K562 (cell line): ENCODE measurements around the gene FAM24A. TPM values are rescaled to one million over a fixed set of nuclear protein-coding genes. Genes with fewer than 3 reads are reported as not detected.

ENCODE experiments used
- ARID3B ChIP-seq: fragments of 250-450 bp; sonication (Bioruptor Pico); IDR thresholded peaks from 2 replicates; pipeline ENCODE4 v1.4.0; 2020; ENCODE audit warnings: borderline replicate concordance
- CREB3 ChIP-seq: fragments of 450-650 bp; conservative IDR thresholded peaks from 2 replicates; pipeline ENCODE4 v1.6.1; 2016; ENCODE audit warnings: missing genetic modification characterization, low read depth, mild to moderate bottlenecking, missing compliant biosample characterization, moderate library complexity
- ILK ChIP-seq: fragments of 450-650 bp; IDR thresholded peaks from 2 replicates; pipeline ENCODE4 v1.6.1; 2016; ENCODE audit warnings: missing genetic modification characterization, low read depth, mild to moderate bottlenecking, missing compliant biosample characterization, moderate library complexity, borderline replicate concordance
- KAT7 ChIP-seq: sonication (generic); formaldehyde crosslinking; IDR thresholded peaks from 2 replicates; pipeline ENCODE4 v1.8.0; 2022; ENCODE audit warnings: missing genetic modification reagents, mild to moderate bottlenecking, borderline replicate concordance
- ZBTB40 ChIP-seq, 2 experiments: fragments of 450-650 bp in 1 of 2; sonication (generic) in 1 of 2; formaldehyde crosslinking in 1 of 2; IDR thresholded peaks; 2 replicates each; pipeline versions ENCODE4 v1.7.1 to v1.9.0; 2016 to 2022; ENCODE audit warnings: inconsistent platforms in 1 of 2, mild to moderate bottlenecking in 1 of 2, missing genetic modification reagents in 1 of 2
- ZNF263 ChIP-seq: sonication (generic); formaldehyde crosslinking; IDR thresholded peaks from 2 replicates; pipeline ENCODE4 v1.8.0; 2022; ENCODE audit warnings: mild to moderate bottlenecking, missing genetic modification reagents, borderline replicate concordance
- ZNF280B ChIP-seq: fragments of 250-450 bp; sonication (Bioruptor Pico); IDR thresholded peaks from 2 replicates; pipeline ENCODE4 v1.5.1; 2021; ENCODE audit warnings: mild to moderate bottlenecking
- ZNF449 ChIP-seq: fragments of 250-450 bp; sonication (Bioruptor Pico); IDR thresholded peaks from 2 replicates; pipeline ENCODE4 v1.8.0; 2022; ENCODE audit warnings: moderate library complexity, mild to moderate bottlenecking, inconsistent platforms
- ZNF699 ChIP-seq: fragments of 250-450 bp; sonication (Bioruptor Pico); IDR thresholded peaks from 2 replicates; pipeline ENCODE4 v1.8.0; 2021; ENCODE audit warnings: mild to moderate bottlenecking, moderate library complexity; ENCODE audit not compliant: insufficient replicate concordance
- polyA plus RNA-seq, 8 experiments: library from polyadenylated mRNA; depleted of rRNA in 4 of 8; stranded (reverse) in 5 of 8; unstranded in 3 of 8; fragments of >200 nt; fragmentation: Nextera tagmentation in 2 of 8; fragmentation: Illumina TruSeq in 1 of 8; extraction: Ambion mirVana in 2 of 8; extraction: Trizol in 1 of 8; gene quantifications; 2 replicates each; pipeline versions ENCODE4 v1.2.1 to v1.2.3, GENCODE V29; 2011 to 2014; ENCODE audit warnings: inconsistent platforms in 1 of 8, missing spikeins in 1 of 8
- total RNA-seq, 7 experiments: library from RNA; depleted of rRNA in 6 of 7; stranded (reverse); fragments of >200 nt in 6 of 7; fragmentation: Illumina TruSeq in 2 of 7; extraction: Trizol in 2 of 7; gene quantifications; 2 replicates each; pipeline versions ENCODE4 v1.2.1 to v1.2.3, GENCODE V29; 2011 to 2021; ENCODE audit warnings: low replicate concordance in 1 of 7

FAM24A gene
- total and polyA plus RNA-seq, 9 of the 15 experiments (the other 6 are each of a cell fraction or from before 2014, with no cell fraction given): not detected

GRCh38 chr10:122931088-122931906 is 20.9 kb downstream of the FAM24A start (continued):
- TF ChIP-seq ZBTB40 (IDR thresholded peaks at IDR 0.05) (0 out of 2 replicates have a peak, but pooled peaks have one; percentile 11), ZBTB40 (CRISPR knock-in tag; IDR thresholded peaks at IDR 0.05) (no peak), ILK (tag) (no peak), ZNF449 (CRISPR knock-in tag) (no peak), CREB3 (tag) (no peak), ZNF699 (CRISPR knock-in tag) (no peak), KAT7 (no peak), ZNF280B (no peak), ZNF263 (no peak), ARID3B (CRISPR knock-in tag) (no peak)
